ENCODE results near the gene ATP8A2. TPM values are rescaled to one million over a fixed set of nuclear protein-coding genes. Genes with fewer than 3 reads are reported as not detected.

Gene ATP8A2
- total RNA-seq (ENCODE audit: low replicate concordance) = 4.2 and 4.8 TPM in 2 replicates

DNA sequence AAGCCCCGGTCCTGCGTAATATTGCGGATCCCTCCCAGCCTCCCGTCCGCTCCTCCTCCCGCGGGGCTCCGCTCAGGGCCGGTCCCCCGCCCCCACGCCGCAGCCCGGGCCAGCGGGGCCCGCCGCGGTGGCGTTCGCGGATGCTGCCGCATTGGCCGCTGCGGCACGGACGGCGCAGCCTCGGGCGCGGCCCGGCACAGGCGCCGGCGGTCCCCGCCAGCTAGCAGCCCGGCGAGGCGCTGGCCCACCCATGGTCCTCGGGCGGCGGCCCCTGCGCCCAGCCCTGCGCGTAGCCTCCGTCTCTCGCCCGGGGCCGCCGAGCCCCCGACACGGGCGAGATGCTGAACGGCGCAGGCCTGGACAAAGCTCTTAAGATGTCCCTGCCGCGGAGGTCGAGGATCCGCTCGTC lies at the start of gene ATP8A2:
Gene ATP8A2 (plus strand): TSS at position 100 of the 409 bp plus-strand sequence. CDS start 239 bp downstream, at position 339.
- Histone ChIP-seq H3K9ac (no peak within 1 kb of the TSS), H3K36me3 (no peaks in the 10 kb centered on the region), H3K27ac (no peak within 1 kb of the TSS), H3K27me3 (peaks cover 70% of the 10 kb centered on the region), H3K79me2 (ENCODE audit: low read depth) (no peaks in the 10 kb centered on the region), H2AFZ (replicated peaks) (peak within 1 kb of the TSS; percentile 100), H3K4me1 (no peaks in the 10 kb centered on the region), H3K4me2 (peak within 1 kb of the TSS; percentile 98), H4K20me1 (ENCODE audit: low read depth) (no peaks in the 10 kb centered on the region), H3F3A (ENCODE audit: low read depth) (peaks cover 6% of the 10 kb centered on the region), H3K9me3 (ENCODE audit: low read depth) (no peaks in the 10 kb centered on the region), H3K4me3 (peak within 1 kb of the TSS; percentile 90)
- H3K9me3 Mint-ChIP-seq = no peaks in the 10 kb centered on the region
- TF ChIP-seq EZH2phosphoT487 (IDR thresholded peaks at IDR 0.05) (peak; percentile 58), EZH2 (IDR thresholded peaks at IDR 0.05) (no peak)
- no peak within 1 kb of the TSS for H3K27ac Mint-ChIP-seq
- H3K27me3 Mint-ChIP-seq (ENCODE audit: insufficient read depth, low read depth) = peaks cover 39% of the 10 kb centered on the region
- no peaks in the 10 kb centered on the region for H3K36me3 Mint-ChIP-seq
- DNase-seq (ENCODE audit: low spot score) = peak; percentile 78
- H3K4me1 Mint-ChIP-seq = peaks cover 6% of the 10 kb centered on the region
- H3K4me3 Mint-ChIP-seq = peak within 1 kb of the TSS; percentile 92

DNA sequence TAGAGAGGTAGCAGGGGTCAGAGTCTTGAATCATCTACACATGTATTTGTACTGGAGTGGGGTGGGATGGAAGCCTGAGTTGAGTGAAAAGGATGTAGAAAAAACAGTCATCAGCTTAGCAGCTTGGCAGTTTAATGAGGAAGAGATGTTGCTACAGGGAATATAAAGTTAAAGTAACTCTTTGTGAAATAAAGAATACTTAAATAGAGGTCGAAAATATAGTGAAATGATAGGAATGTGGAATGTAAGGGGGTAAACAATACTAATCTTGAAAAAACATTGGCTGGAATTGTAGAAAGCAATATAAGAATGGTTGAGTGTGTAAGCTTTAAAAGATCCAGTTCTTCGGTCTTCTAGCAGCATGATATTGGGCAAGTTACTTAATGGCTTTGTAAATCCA lies 47.7 kb upstream of the ATP8A2 start:
- H3K27me3 ChIP-seq = no peaks in the 10 kb centered on the region
- no peaks in the 10 kb centered on the region for H4K20me1 ChIP-seq (ENCODE audit: low read depth)
- Mint-ChIP-seq H3K36me3 (peaks cover 12% of the 10 kb centered on the region), H3K27me3 (ENCODE audit: insufficient read depth, low read depth) (no peaks in the 10 kb centered on the region), H3K4me1 (no peaks in the 10 kb centered on the region), H3K27ac (no peak overlapping the region), H3K9me3 (no peaks in the 10 kb centered on the region), H3K4me3 (no peak overlapping the region)
- H3K9me3 ChIP-seq (ENCODE audit: low read depth) = no peaks in the 10 kb centered on the region
- DNase-seq (ENCODE audit: low spot score) = no peak
- H3K36me3 ChIP-seq = peaks cover 49% of the 10 kb centered on the region
- no peak overlapping the region for H3K9ac ChIP-seq
- no peaks in the 10 kb centered on the region for H3K4me1 ChIP-seq
- no peak overlapping the region for H3K4me2 ChIP-seq
- no peak overlapping the region for H3K4me3 ChIP-seq
- H3F3A ChIP-seq (ENCODE audit: low read depth) = no peaks in the 10 kb centered on the region
- H3K27ac ChIP-seq = no peak overlapping the region
- H3K79me2 ChIP-seq (ENCODE audit: low read depth) = no peaks in the 10 kb centered on the region
- no peak overlapping the region for H2AFZ ChIP-seq (replicated peaks)
- no peak for TF ChIP-seq EZH2 (IDR thresholded peaks at IDR 0.05)
- no peak for TF ChIP-seq CTCF (IDR thresholded peaks at IDR 0.05)
- no peak for TF ChIP-seq EZH2phosphoT487 (IDR thresholded peaks at IDR 0.05)

- Histone ChIP-seq H2AFZ (replicated peaks) (no peak overlapping the region), H3K4me3 (no peak overlapping the region), H3K9me3 (ENCODE audit: low read depth) (no peaks in the 10 kb centered on the region), H3K4me2 (no peak overlapping the region), H3K27me3 (no peaks in the 10 kb centered on the region), H3K79me2 (ENCODE audit: low read depth) (peaks cover 9% of the 10 kb centered on the region), H3F3A (ENCODE audit: low read depth) (peaks cover 6% of the 10 kb centered on the region), H3K36me3 (peaks cover 38% of the 10 kb centered on the region), H3K9ac (no peak overlapping the region), H3K27ac (no peak overlapping the region), H3K4me1 (no peaks in the 10 kb centered on the region), H4K20me1 (ENCODE audit: low read depth) (peaks cover 14% of the 10 kb centered on the region)
- no peaks in the 10 kb centered on the region for H3K4me1 Mint-ChIP-seq
- no peak overlapping the region for H3K27ac Mint-ChIP-seq
- no peak for DNase-seq (ENCODE audit: low spot score)
- no peaks in the 10 kb centered on the region for H3K27me3 Mint-ChIP-seq (ENCODE audit: insufficient read depth, low read depth)
- H3K36me3 Mint-ChIP-seq = peaks cover 22% of the 10 kb centered on the region
- H3K9me3 Mint-ChIP-seq = no peaks in the 10 kb centered on the region
- TF ChIP-seq EZH2phosphoT487 (IDR thresholded peaks at IDR 0.05) (no peak), EZH2 (IDR thresholded peaks at IDR 0.05) (no peak), CTCF (IDR thresholded peaks at IDR 0.05) (no peak)
- H3K4me3 Mint-ChIP-seq = no peak overlapping the region
Measured at GRCh38 chr13:25329706-25330105, 42.1 kb upstream of the ATP8A2 start.

- Histone ChIP-seq H3K27ac (no peak overlapping the region), H3K27me3 (no peaks in the 10 kb centered on the region), H3K9ac (no peak overlapping the region), H3K4me3 (no peak overlapping the region), H2AFZ (replicated peaks) (no peak overlapping the region), H3K79me2 (ENCODE audit: low read depth) (peaks cover 13% of the 10 kb centered on the region), H3K4me1 (no peaks in the 10 kb centered on the region), H3K36me3 (peaks cover 31% of the 10 kb centered on the region), H3K4me2 (no peak overlapping the region), H4K20me1 (ENCODE audit: low read depth) (peaks cover 22% of the 10 kb centered on the region), H3K9me3 (ENCODE audit: low read depth) (no peaks in the 10 kb centered on the region), H3F3A (ENCODE audit: low read depth) (peaks cover 12% of the 10 kb centered on the region)
- DNase-seq (ENCODE audit: low spot score) = no peak
- Mint-ChIP-seq H3K4me1 (no peaks in the 10 kb centered on the region), H3K27me3 (ENCODE audit: insufficient read depth, low read depth) (no peaks in the 10 kb centered on the region), H3K9me3 (no peaks in the 10 kb centered on the region), H3K27ac (no peak overlapping the region), H3K36me3 (peaks cover 22% of the 10 kb centered on the region), H3K4me3 (no peak overlapping the region)
- TF ChIP-seq EZH2phosphoT487 (IDR thresholded peaks at IDR 0.05) (no peak), EZH2 (IDR thresholded peaks at IDR 0.05) (no peak), CTCF (IDR thresholded peaks at IDR 0.05) (no peak)
Measured at GRCh38 chr13:25330541-25330940, 41.2 kb upstream of the ATP8A2 start.

Measured in neural progenitor cell (in vitro differentiated cells).